ES-I3 (cell line): ENCODE data around the gene CHST5.
A peak's percentile ranks its signal among the peaks of the same experiment; 100 is the strongest.
"Not testable (repeated sequence)": the region's sequence is repeated elsewhere in the genome, so short reads cannot be mapped to it uniquely, and the experiment has no call there.

Experiments
- H3K36me3 ChIP-seq: 2 replicates; pipeline ENCODE4 v1.6.1; 2013; ENCODE audit warnings: mild to moderate bottlenecking, low read length, control low read depth, moderate library complexity; ENCODE audit not compliant: insufficient read depth
- H3K4me1 ChIP-seq: 2 replicates; pipeline ENCODE4 v1.6.1; 2013; ENCODE audit warnings: mild to moderate bottlenecking, control low read depth, low read length; ENCODE audit not compliant: insufficient read depth
- H3K9ac ChIP-seq: 2 replicates; pipeline ENCODE4 v1.6.1; 2013; ENCODE audit warnings: low read depth, mild to moderate bottlenecking, low read length, moderate library complexity
- H3K9me3 ChIP-seq: 2 replicates; pipeline ENCODE4 v1.6.1; 2013; ENCODE audit warnings: mild to moderate bottlenecking, low read length, moderate library complexity; ENCODE audit not compliant: control insufficient read depth, insufficient read depth

Gene CHST5

GRCh38 chr16:75535211-75535843 is 581 bp downstream of the CHST5 start:
- no peak overlapping the region for H3K9ac ChIP-seq
- H3K36me3 ChIP-seq, result no peaks in the 10 kb centered on the region
- H3K4me1 ChIP-seq, result no peaks in the 10 kb centered on the region; the same call in 1 of the 2 replicates
- no peaks in the 10 kb centered on the region for H3K9me3 ChIP-seq

GRCh38 chr16:75534560-75535205 is 1.2 kb downstream of the CHST5 start:
- no peak overlapping the region for H3K9ac ChIP-seq
- no peaks in the 10 kb centered on the region; the same call in 1 of the 2 replicates for H3K4me1 ChIP-seq
- H3K36me3 ChIP-seq, result no peaks in the 10 kb centered on the region
- no peaks in the 10 kb centered on the region for H3K9me3 ChIP-seq

GRCh38 chr16:75532791-75533190 is 3.1 kb downstream of the CHST5 start:
- H3K36me3 ChIP-seq, result no peaks in the 10 kb centered on the region

DNA sequence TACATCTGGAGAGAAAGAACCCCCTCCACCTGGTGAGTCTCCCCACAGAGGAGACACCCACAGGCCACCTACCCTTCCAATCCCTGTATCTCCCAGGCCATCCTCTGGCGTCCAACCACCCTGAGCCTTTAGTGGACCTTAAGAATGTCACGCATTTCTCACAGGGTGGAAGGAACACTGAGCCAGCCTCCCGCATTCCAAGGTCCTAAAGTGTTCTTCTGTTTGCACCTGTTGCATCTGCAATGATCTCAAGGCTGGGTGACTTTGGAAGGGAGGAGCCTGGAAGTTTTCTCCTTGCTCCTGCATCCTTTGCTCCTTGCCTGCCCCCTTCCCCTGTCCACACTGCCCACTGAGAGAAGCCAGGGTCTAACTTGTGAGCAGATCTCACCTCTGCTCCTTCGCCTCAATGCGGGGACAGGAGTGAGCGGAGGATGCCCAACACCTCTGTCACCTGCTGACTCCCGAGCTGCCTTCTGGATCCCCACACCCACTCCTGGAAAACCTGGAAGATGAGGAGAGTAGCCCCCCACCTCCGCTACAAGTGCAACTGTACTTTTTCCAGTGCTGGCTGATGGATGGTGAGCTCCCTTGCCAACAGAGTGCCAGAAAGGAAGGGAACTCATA is 3.7 kb downstream of the CHST5 start:
- H3K36me3 ChIP-seq, result no peaks in the 10 kb centered on the region
- no peaks in the 10 kb centered on the region for H3K9me3 ChIP-seq
- no peak overlapping the region for H3K9ac ChIP-seq
- H3K4me1 ChIP-seq, result no peaks in the 10 kb centered on the region; the same call in 1 of the 2 replicates

More at GRCh38 chr16:75532791-75533190, 3.1 kb downstream of the CHST5 start:
- Histone ChIP-seq H3K9me3 (no peaks in the 10 kb centered on the region), H3K9ac (no peak overlapping the region), H3K4me1 (no peaks in the 10 kb centered on the region; the same call in 1 of the 2 replicates)

DNA sequence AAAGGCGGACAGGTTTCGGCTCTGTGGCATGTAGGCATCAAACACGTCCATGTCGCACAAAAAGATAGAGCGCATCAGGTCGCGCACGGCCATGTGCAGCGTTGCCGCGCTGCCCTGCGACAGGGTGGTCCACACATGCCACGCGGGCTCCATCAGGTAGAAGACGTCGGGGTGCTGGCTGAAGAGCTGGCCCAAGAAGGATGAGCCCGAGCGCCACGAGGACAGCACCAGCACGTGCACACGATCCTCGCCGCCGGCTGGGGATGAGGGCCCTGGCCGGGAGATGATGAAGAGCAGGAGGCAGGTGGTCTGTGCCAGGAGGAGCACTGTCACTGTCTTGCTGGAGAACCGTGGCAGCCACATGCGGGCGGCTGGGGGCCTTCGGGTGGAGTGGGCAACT is 5.9 kb downstream of the CHST5 start:
- H3K4me1 ChIP-seq, result no peaks in the 10 kb centered on the region
- no peaks in the 10 kb centered on the region for H3K36me3 ChIP-seq
- H3K9me3 ChIP-seq, result no peaks in the 10 kb centered on the region
- no peak overlapping the region for H3K9ac ChIP-seq

GRCh38 chr16:75529056-75529905 is 6.6 kb downstream of the CHST5 start:
- Histone ChIP-seq H3K4me1 (no peaks in the 10 kb centered on the region), H3K9ac (no peak overlapping the region), H3K9me3 (no peaks in the 10 kb centered on the region), H3K36me3 (no peaks in the 10 kb centered on the region)

DNA sequence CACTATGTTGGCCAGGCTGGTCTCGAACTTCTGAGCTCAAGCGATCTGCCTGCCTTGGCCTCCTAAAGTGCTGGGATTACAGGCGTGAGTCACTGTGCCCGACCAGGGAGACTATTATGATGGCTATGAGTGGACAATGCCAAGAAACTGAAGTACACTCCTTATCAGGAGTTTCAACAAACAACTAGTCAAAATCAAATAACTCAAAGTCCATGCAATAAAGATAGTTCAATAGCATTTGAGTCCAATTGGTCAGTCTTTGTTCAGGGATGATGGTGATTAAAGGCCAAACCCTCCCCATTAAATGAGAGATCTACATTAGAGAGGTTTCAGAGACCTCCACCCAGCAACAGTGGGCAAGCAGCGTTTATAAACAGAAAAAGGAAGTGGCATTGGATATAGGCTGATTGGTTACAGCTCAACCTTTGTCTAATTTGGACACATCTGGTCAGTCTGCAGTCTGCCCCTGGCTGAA is 8.0 kb downstream of the CHST5 start:
- no peaks in the 10 kb centered on the region for H3K36me3 ChIP-seq
- no peaks in the 10 kb centered on the region for H3K4me1 ChIP-seq
- H3K9ac ChIP-seq, result no peak overlapping the region
- no peaks in the 10 kb centered on the region for H3K9me3 ChIP-seq

DNA sequence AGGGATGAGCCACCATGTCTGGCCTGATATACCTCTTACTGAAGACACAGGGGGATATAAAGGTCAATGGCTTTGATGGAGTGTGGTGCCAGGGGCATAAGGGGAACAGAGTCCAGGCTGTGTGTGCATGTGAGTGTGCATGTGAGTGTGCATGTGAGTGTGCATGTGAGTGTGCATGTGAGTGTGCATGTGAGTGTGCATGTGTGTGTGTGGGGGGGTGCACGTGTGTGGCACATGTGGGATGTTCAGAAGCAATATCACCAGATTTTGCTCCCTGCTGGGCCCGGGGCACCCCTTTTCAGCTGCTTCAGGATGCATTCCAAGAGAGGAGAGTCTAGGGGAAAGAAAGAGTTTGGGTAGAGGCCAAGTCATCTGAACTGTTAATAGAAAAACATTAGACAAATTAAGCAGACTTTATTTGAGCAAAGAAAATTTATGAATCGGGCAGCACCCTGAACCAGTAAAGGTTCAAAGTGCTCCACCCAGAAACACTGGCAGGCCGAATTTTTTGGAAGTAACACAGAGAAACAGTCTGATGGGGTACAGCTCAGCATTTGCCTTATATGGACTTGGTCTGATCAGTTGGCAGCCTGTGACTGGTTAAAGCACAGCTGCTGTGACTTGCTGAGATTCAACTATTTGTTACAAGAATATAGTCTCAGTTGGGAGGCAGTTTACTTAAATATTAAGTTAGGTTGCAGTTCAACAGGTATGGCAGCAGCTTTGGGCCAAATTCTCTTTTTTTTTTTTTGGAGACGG is 9.7 kb downstream of the CHST5 start:
- Histone ChIP-seq H3K36me3 (no peaks in the 10 kb centered on the region), H3K4me1 (no peaks in the 10 kb centered on the region), H3K9ac (no peak overlapping the region), H3K9me3 (no peaks in the 10 kb centered on the region)

- Histone ChIP-seq H3K4me1 (no peaks in the 10 kb centered on the region), H3K9ac (no peak overlapping the region), H3K36me3 (no peaks in the 10 kb centered on the region), H3K9me3 (no peaks in the 10 kb centered on the region)
These were observed 16.7 kb downstream of the CHST5 start for GRCh38 chr16:75519175-75519574.

DNA sequence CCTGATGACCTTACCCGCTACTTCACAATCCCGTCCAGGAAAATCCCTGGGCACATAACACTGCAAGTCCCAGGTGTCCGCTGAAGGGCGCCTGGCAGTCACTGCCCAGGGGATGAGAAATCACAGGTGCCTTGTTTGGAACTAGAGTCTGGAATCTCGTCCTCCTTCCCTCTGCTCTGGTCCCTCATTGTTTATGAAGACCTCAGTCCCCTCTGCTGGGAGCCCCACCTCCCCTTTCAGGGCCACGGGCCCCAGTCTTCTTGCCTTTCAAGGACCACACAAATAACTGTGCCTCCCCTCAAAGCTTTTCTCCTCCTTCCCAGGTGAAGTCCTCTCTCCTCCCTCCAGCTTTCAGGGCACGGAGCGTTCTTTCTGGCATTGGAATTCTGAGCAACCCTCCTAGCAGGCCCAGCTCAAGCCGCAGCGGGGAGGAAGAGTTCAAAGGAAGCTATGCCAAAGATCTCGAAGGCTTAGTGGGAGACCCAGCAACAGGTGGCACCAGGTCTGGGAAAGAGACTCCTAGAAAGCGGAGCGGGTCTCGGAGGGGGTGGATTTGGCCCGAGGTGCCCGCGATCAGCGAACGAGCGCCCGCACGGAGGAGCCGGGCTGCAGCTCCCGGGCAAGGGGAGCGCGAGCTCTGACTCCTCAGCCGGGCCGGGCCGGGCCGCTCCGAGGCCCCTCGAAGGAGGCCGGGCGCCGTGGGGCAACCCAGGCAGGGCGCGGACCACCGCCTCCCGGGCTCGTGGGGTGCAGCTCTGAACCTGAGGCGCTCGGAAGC is 19.5 kb downstream of the CHST5 start:
- H3K9ac ChIP-seq, result peak overlapping the region; percentile 91
- H3K9me3 ChIP-seq, H3K36me3 ChIP-seq, H3K4me1 ChIP-seq: not testable (repeated sequence)

- H3K9ac ChIP-seq, result no peak overlapping the region
- H3K9me3 ChIP-seq, result no peaks in the 10 kb centered on the region
- no peaks in the 10 kb centered on the region for H3K36me3 ChIP-seq
- peaks cover 3% of the 10 kb centered on the region; the same call in 1 of the 2 replicates for H3K4me1 ChIP-seq
These were observed 21.6 kb downstream of the CHST5 start for GRCh38 chr16:75514296-75514695.

GRCh38 chr16:75506574-75506973 is 29.3 kb downstream of the CHST5 start:
- Histone ChIP-seq H3K4me1 (peaks cover 3% of the 10 kb centered on the region; the same call in 1 of the 2 replicates), H3K9ac (no peak overlapping the region), H3K9me3 (no peaks in the 10 kb centered on the region), H3K36me3 (no peaks in the 10 kb centered on the region)

DNA sequence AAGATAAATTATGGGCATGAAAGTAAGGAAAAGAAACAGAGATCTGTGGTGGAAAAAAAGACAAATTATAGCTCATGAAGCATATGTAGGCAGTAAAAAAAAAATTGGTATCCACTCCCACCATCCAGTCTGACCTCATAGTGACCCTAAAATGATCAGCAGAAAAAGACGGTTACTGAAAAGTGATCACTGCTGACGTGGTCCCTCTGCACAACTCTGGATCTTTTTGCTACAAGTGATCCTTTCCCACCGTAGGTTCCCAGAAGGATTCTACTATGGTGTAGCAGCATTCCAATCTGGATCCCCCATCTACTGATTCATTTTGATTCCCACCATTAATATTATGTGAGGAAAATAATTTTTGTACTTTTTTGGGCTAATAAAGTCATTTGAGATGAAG is 29.8 kb downstream of the CHST5 start:
- H3K9ac ChIP-seq, result no peak overlapping the region
- no peaks in the 10 kb centered on the region for H3K36me3 ChIP-seq
- peaks cover 3% of the 10 kb centered on the region; the same call in 1 of the 2 replicates for H3K4me1 ChIP-seq
- H3K9me3 ChIP-seq, result no peaks in the 10 kb centered on the region
